SK-N-SH (cell line): Measurements from ENCODE around the gene KRTAP3-2. TPM values are rescaled to one million over a fixed set of nuclear protein-coding genes. Genes with fewer than 3 reads are reported as not detected.

Experiments
- ELF1 ChIP-seq: IDR thresholded peaks from 2 replicates; pipeline ENCODE4 v1.4.0; 2012
- EP300 ChIP-seq, 2 experiments: IDR thresholded peaks; 2 replicates each; pipeline versions ENCODE4 v1.4.0 to v1.6.1; 2012; ENCODE audit warnings: borderline replicate concordance in 1 of 2, low read depth in 1 of 2, low read length in 1 of 2
- MXI1 ChIP-seq: IDR thresholded peaks from 2 replicates; pipeline ENCODE4 v1.6.1; 2012; ENCODE audit warnings: mild to moderate bottlenecking, low read depth, low read length, improper control_type of control experiment
- polyA plus RNA-seq, 3 experiments: library from polyadenylated mRNA; depleted of rRNA; stranded (reverse); fragments of >200 nt; gene quantifications; 2 replicates each; pipeline ENCODE4 v1.2.3, GENCODE V29; 2012
- small RNA-seq, 7 experiments: library from RNA; depleted of rRNA; stranded (forward); fragments of <200 nt; gene quantifications; one replicate each; pipeline ENCODE3, GENCODE V24; 2012

The KRTAP3-2 gene
- polyA plus RNA-seq, 1 of the 3 experiments (the other 2 are of a cell fraction) = not detected

DNA sequence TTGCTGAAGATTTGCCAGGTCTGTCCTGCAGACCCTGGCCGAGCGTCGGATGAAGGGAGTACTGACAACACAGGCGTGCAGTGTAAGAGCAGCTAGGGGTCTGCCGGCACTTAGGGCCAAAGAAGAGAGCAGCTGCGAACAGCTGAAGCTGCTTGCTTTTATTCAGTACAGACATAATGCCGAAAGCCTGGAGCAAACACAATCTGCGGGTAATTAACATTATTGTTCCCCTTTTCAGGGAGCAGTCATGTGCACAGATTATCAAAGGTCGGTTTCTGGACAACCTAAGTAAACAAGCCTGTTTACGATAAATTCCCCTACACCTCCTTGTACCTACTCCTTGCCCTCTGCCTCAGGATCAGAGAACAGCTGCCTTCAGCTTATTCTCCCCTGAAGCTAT lies 50.3 kb downstream of the KRTAP3-2 start (continued):
- TF ChIP-seq EP300 (IDR thresholded peaks at IDR 0.05; ENCODE audit: borderline replicate concordance in 1 of 2, low read depth in 1 of 2, low read length in 1 of 2) (no peak), MXI1 (no peak), ELF1 (no peak)

Small RNAs within 50 kb of the gene (small RNA-seq; reads per million reads assigned to genes)
- gene KRTAP3-4P = 0 reads per million in 7 experiments

Other genes with a start within 250 kb of the KRTAP3-2 start
- gene KRT25, start 244.6 kb downstream of the KRTAP3-2 start, polyA plus RNA-seq (2012; rRNA removed) = not detected in 2 replicates
- gene KRT26, start 227.7 kb downstream of the KRTAP3-2 start, polyA plus RNA-seq (2012; rRNA removed) = not detected in 2 replicates
- not detected in 2 replicates for gene KRT27, start 217.4 kb downstream of the KRTAP3-2 start, polyA plus RNA-seq (2012; rRNA removed)
- gene KRT28, start 199.9 kb downstream of the KRTAP3-2 start, polyA plus RNA-seq (2012; rRNA removed) = not detected in 2 replicates
- gene KRT10, start 177.3 kb downstream of the KRTAP3-2 start, polyA plus RNA-seq (2012; rRNA removed) = 17.1 and 31.6 TPM in 2 replicates
- not detected in 2 replicates for gene KRT12, start 132.7 kb downstream of the KRTAP3-2 start, polyA plus RNA-seq (2012; rRNA removed)
- gene KRT20, start 114.7 kb downstream of the KRTAP3-2 start, polyA plus RNA-seq (2012; rRNA removed) = not detected in 2 replicates
- not detected in 2 replicates for gene KRT23, start 62.3 kb downstream of the KRTAP3-2 start, polyA plus RNA-seq (2012; rRNA removed)
- not detected in 2 replicates for gene KRT39, start 33.0 kb downstream of the KRTAP3-2 start, polyA plus RNA-seq (2012; rRNA removed)
- gene KRT40, start 15.6 kb downstream of the KRTAP3-2 start, polyA plus RNA-seq (2012; rRNA removed) = not detected in 2 replicates
- not detected in 2 replicates for gene KRTAP3-3, start 5.7 kb downstream of the KRTAP3-2 start, polyA plus RNA-seq (2012; rRNA removed)
- not detected in 2 replicates for gene KRTAP3-1, start 9.2 kb upstream of the KRTAP3-2 start, polyA plus RNA-seq (2012; rRNA removed)
- not detected in 2 replicates for gene KRTAP1-5, start 27.3 kb upstream of the KRTAP3-2 start, polyA plus RNA-seq (2012; rRNA removed)
- not detected in 2 replicates for gene KRTAP1-4, start 30.3 kb upstream of the KRTAP3-2 start, polyA plus RNA-seq (2012; rRNA removed)
- not detected in 2 replicates for gene KRTAP1-3, start 35.0 kb upstream of the KRTAP3-2 start, polyA plus RNA-seq (2012; rRNA removed)
- not detected in 2 replicates for gene KRTAP1-1, start 41.5 kb upstream of the KRTAP3-2 start, polyA plus RNA-seq (2012; rRNA removed)
- gene KRTAP2-1, start 47.4 kb upstream of the KRTAP3-2 start, polyA plus RNA-seq (2012; rRNA removed) = not detected in 2 replicates
- not detected in 2 replicates for gene KRTAP2-2, start 55.3 kb upstream of the KRTAP3-2 start, polyA plus RNA-seq (2012; rRNA removed)
- 0.36 and 0.39 TPM in 2 replicates for gene KRTAP2-3, start 60.2 kb upstream of the KRTAP3-2 start, polyA plus RNA-seq (2012; rRNA removed)
- not detected in 2 replicates for gene KRTAP2-4, start 66.0 kb upstream of the KRTAP3-2 start, polyA plus RNA-seq (2012; rRNA removed)
- not detected in 2 replicates for gene KRTAP4-7, start 84.2 kb upstream of the KRTAP3-2 start, polyA plus RNA-seq (2012; rRNA removed)
- not detected in 2 replicates for gene KRTAP4-8, start 98.2 kb upstream of the KRTAP3-2 start, polyA plus RNA-seq (2012; rRNA removed)
- gene KRTAP4-16, start 102.3 kb upstream of the KRTAP3-2 start, polyA plus RNA-seq (2012; rRNA removed) = not detected in 2 replicates
- gene KRTAP4-9, start 105.5 kb upstream of the KRTAP3-2 start, polyA plus RNA-seq (2012; rRNA removed) = not detected in 2 replicates
- gene KRTAP4-11, start 118.5 kb upstream of the KRTAP3-2 start, polyA plus RNA-seq (2012; rRNA removed) = not detected in 2 replicates
- gene KRTAP4-12, start 124.3 kb upstream of the KRTAP3-2 start, polyA plus RNA-seq (2012; rRNA removed) = not detected in 2 replicates
- not detected in 2 replicates for gene KRTAP4-6, start 140.6 kb upstream of the KRTAP3-2 start, polyA plus RNA-seq (2012; rRNA removed)
- gene KRTAP4-5, start 149.9 kb upstream of the KRTAP3-2 start, polyA plus RNA-seq (2012; rRNA removed) = not detected in 2 replicates
- gene KRTAP4-4, start 160.8 kb upstream of the KRTAP3-2 start, polyA plus RNA-seq (2012; rRNA removed) = not detected in 2 replicates
- gene KRTAP4-3, start 168.3 kb upstream of the KRTAP3-2 start, polyA plus RNA-seq (2012; rRNA removed) = not detected in 2 replicates
- not detected in 2 replicates for gene KRTAP4-2, start 178.3 kb upstream of the KRTAP3-2 start, polyA plus RNA-seq (2012; rRNA removed)
- not detected in 2 replicates for gene KRTAP4-1, start 185.0 kb upstream of the KRTAP3-2 start, polyA plus RNA-seq (2012; rRNA removed)
- gene KRTAP9-1, start 190.0 kb upstream of the KRTAP3-2 start, polyA plus RNA-seq (2012; rRNA removed) = not detected in 2 replicates
- gene KRTAP9-2, start 226.7 kb upstream of the KRTAP3-2 start, polyA plus RNA-seq (2012; rRNA removed) = not detected in 2 replicates
- gene KRTAP9-3, start 232.5 kb upstream of the KRTAP3-2 start, polyA plus RNA-seq (2012; rRNA removed) = not detected in 2 replicates
- not detected in 2 replicates for gene KRTAP9-8, start 238.1 kb upstream of the KRTAP3-2 start, polyA plus RNA-seq (2012; rRNA removed)
- not detected in 2 replicates for gene KRTAP9-4, start 249.8 kb upstream of the KRTAP3-2 start, polyA plus RNA-seq (2012; rRNA removed)